Hair follicle dermal papilla cell (primary cell): ENCODE results near the gene TNFRSF1B. TPM values are rescaled to one million over a fixed set of nuclear protein-coding genes. Genes with fewer than 3 reads are reported as not detected.

Source experiments
- small RNA-seq: library from RNA; depleted of rRNA; stranded (forward); fragments of <200 nt; gene quantifications from one replicate; pipeline ENCODE3, GENCODE V24; 2012
- total RNA-seq: library from RNA; depleted of rRNA; stranded (reverse); fragments of >200 nt; gene quantifications from 2 replicates; pipeline ENCODE4 v1.2.3, GENCODE V29; 2012

TNFRSF1B gene
- total RNA-seq: 29.3 and 31.8 TPM in 2 replicates

DNA sequence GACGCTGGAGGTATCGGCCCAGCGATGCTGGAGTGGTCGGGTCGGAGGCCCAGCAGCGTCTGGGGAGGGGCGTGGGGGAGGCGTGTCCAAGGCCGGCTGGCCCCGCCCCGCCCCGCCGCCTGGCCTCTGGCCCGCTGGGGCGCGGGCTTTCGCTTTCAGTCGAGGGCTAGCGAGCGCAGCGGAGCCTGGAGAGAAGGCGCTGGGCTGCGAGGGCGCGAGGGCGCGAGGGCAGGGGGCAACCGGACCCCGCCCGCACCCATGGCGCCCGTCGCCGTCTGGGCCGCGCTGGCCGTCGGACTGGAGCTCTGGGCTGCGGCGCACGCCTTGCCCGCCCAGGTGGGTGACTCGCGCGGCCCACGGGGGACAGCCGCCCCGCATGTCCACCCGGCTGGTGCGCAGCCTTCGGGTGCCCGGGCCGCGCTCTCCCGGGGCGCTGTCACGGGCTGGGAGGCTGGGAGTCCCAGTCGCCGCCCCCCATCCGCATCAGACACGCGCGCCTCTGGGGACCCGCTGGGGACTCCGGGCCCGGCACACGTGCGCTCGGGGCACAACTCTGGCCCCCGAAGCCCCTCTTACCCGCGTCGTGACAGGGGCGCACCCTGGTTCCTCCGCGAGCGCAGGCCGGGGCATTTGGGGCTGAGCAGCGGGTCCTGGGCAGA is at the start of gene TNFRSF1B:
TNFRSF1B (plus strand) TSS at position 158 of the 659 bp plus-strand sequence; CDS start at position 259, 101 bp downstream.

DNA sequence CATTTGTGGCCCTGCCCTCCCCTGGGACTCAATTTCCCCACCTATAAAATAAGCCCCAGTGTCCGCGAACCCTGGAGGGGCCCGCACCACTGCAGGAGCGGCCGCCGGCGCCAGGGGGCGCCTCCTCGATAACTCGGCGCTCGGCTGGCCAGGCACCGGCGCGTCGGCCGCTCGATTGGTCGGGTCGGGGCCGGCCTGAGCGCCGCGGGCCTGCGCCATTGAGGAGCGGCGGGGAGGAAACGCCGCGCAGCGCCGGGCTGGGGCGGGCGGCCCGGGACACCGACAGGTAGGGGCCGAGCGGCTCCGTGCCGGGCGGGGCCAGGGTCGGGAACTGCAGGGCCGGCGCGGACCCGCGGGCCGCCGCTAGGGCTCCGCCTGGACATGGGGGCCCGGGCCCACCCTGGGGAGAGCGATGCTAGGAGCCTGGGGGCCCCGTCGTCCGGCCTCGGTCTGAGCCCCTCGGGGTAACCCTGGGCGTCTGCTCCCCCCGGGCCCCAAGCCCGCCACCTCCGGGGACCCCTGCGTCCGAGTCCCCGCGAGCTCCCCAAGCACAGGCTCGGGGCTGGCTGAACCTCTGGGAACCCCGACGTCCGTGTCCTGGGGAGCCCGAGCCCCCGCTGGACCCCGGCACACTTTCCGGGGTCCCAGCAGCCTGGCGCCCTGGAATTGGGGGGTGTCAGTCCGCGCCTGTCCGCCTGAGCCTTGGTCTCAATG is 63.2 kb downstream of the TNFRSF1B start, which contains the start of gene VPS13D:
VPS13D (plus strand) TSS at position 196 of the 714 bp plus-strand sequence. CDS start 4,237 bp downstream, outside the sequence.

Small RNAs within 50 kb of the gene (small RNA-seq; reads per million reads assigned to genes)
- gene MIR4632 (not detected), gene RF00156 (not detected)

Other genes starting within 250 kb of the TNFRSF1B start
- gene KIAA2013, start 240.6 kb upstream of the TNFRSF1B start, total RNA-seq: 73.2 and 78.7 TPM in 2 replicates
- gene PLOD1, start 232.3 kb upstream of the TNFRSF1B start, total RNA-seq: 242 and 251 TPM in 2 replicates
- gene MFN2, start 186.5 kb upstream of the TNFRSF1B start, total RNA-seq: 71.9 and 81.0 TPM in 2 replicates
- gene MIIP, start 147.5 kb upstream of the TNFRSF1B start, total RNA-seq: 24.9 and 27.7 TPM in 2 replicates
- gene TNFRSF8, start 103.7 kb upstream of the TNFRSF1B start, total RNA-seq: not detected in 2 replicates
- 39.6 and 50.5 TPM in 2 replicates for gene VPS13D, start 63.0 kb downstream of the TNFRSF1B start, total RNA-seq